Measurements from ENCODE around the gene SLC7A1.

The SLC7A1 gene

GRCh38 chr13:29489650-29490560 is 105.6 kb downstream of the SLC7A1 start:
- DNase-seq (ENCODE audit: low read depth in 2 of 2), result no peak

GRCh38 chr13:29487466-29488454 is 107.7 kb downstream of the SLC7A1 start:
- DNase-seq (ENCODE audit: low read depth in 2 of 2), result no peak

GRCh38 chr13:29486551-29486950 is 108.9 kb downstream of the SLC7A1 start:
- no peak for DNase-seq (ENCODE audit: low read depth in 2 of 2)

GRCh38 chr13:29484796-29485195 is 110.7 kb downstream of the SLC7A1 start:
- DNase-seq (ENCODE audit: low read depth in 2 of 2), result no peak

GRCh38 chr13:29484236-29484635 is 111.3 kb downstream of the SLC7A1 start:
- no peak for DNase-seq (ENCODE audit: low read depth in 2 of 2)

- no peak for DNase-seq (ENCODE audit: low read depth in 2 of 2)
Measured at GRCh38 chr13:29483623-29484022, 111.9 kb downstream of the SLC7A1 start.

- no peak for DNase-seq (ENCODE audit: low read depth in 2 of 2)
Measured at GRCh38 chr13:29483211-29483610, 112.3 kb downstream of the SLC7A1 start.

GRCh38 chr13:29482504-29482903 is 113.0 kb downstream of the SLC7A1 start:
- DNase-seq (ENCODE audit: low read depth in 2 of 2), result no peak

- no peak for DNase-seq (ENCODE audit: low read depth in 2 of 2)
Measured at GRCh38 chr13:29481603-29482002, 113.9 kb downstream of the SLC7A1 start.

- DNase-seq (ENCODE audit: low read depth in 2 of 2), result no peak
Measured at GRCh38 chr13:29480893-29481525, 114.5 kb downstream of the SLC7A1 start.

- no peak for DNase-seq (ENCODE audit: low read depth in 2 of 2)
Measured at GRCh38 chr13:29479716-29480492, 115.6 kb downstream of the SLC7A1 start.

- DNase-seq (ENCODE audit: low read depth in 2 of 2), result no peak
Measured at GRCh38 chr13:29476046-29476445, 119.4 kb downstream of the SLC7A1 start.

- no peak for DNase-seq (ENCODE audit: low read depth in 2 of 2)
Measured at GRCh38 chr13:29474991-29475390, 120.5 kb downstream of the SLC7A1 start.

GRCh38 chr13:29473166-29473565 is 122.3 kb downstream of the SLC7A1 start:
- no peak for DNase-seq (ENCODE audit: low read depth in 2 of 2)

GRCh38 chr13:29472332-29472961 is 123.0 kb downstream of the SLC7A1 start:
- peak; percentile 28 to 38 for DNase-seq (ENCODE audit: low read depth in 2 of 2)

- no peak for DNase-seq (ENCODE audit: low read depth in 2 of 2)
Measured at GRCh38 chr13:29471551-29471950, 123.9 kb downstream of the SLC7A1 start.

- DNase-seq (ENCODE audit: low read depth in 2 of 2), result no peak
Measured at GRCh38 chr13:29465741-29466293, 129.7 kb downstream of the SLC7A1 start.

- DNase-seq (ENCODE audit: low read depth in 2 of 2), result no peak
Measured at GRCh38 chr13:29464105-29464679, 131.3 kb downstream of the SLC7A1 start.

- DNase-seq (ENCODE audit: low read depth in 2 of 2), result no peak
Measured at GRCh38 chr13:29459813-29460355, 135.6 kb downstream of the SLC7A1 start.
